T-helper 1 cell treated with Interleukin-12 subunit alpha and Interleukin-12 subunit beta and Interleukin-4 antibody, amounts not matched to agents 30 μg/mL and 1 μg/mL, for 36 hours (primary cell): ENCODE results near the gene DFFB.

ENCODE experiments used
- H3K27ac Mint-ChIP-seq: one replicate; pipeline ENCODE4 v1.8.0; 2021; ENCODE audit warnings: mild to moderate bottlenecking, mixed read lengths
- H3K27me3 Mint-ChIP-seq: one replicate; pipeline ENCODE4 v1.8.0; 2021; ENCODE audit warnings: low read depth, mixed read lengths
- H3K36me3 Mint-ChIP-seq: one replicate; pipeline ENCODE4 v1.8.0; 2021; ENCODE audit warnings: low read depth, mixed read lengths
- H3K4me1 Mint-ChIP-seq: one replicate; pipeline ENCODE4 v1.8.0; 2021; ENCODE audit warnings: low read depth, mixed read lengths
- H3K4me3 Mint-ChIP-seq: one replicate; pipeline ENCODE4 v1.8.0; 2021; ENCODE audit warnings: mild to moderate bottlenecking, moderate library complexity, mixed read lengths
- H3K9me3 Mint-ChIP-seq: one replicate; pipeline ENCODE4 v1.8.0; 2021; ENCODE audit warnings: mixed read lengths

The DFFB gene

GRCh38 chr1:3902571-3903091 lies 45.4 kb downstream of the DFFB start:
- Mint-ChIP-seq H3K27ac (peak overlapping the region; percentile 93), H3K27me3 (no peaks in the 10 kb centered on the region), H3K36me3 (peaks cover 10% of the 10 kb centered on the region), H3K4me1 (peaks cover 30% of the 10 kb centered on the region), H3K9me3 (peaks cover 13% of the 10 kb centered on the region), H3K4me3 (peak overlapping the region; percentile 65)

- H3K4me1 Mint-ChIP-seq: peaks cover 29% of the 10 kb centered on the region
- peak overlapping the region; percentile 93 for H3K27ac Mint-ChIP-seq
- peak overlapping the region; percentile 46 for H3K4me3 Mint-ChIP-seq
- H3K27me3 Mint-ChIP-seq: no peaks in the 10 kb centered on the region
- peaks cover 6% of the 10 kb centered on the region for H3K9me3 Mint-ChIP-seq
- peaks cover 5% of the 10 kb centered on the region for H3K36me3 Mint-ChIP-seq
These were observed 46.1 kb downstream of the DFFB start for GRCh38 chr1:3903141-3904005.

- Mint-ChIP-seq H3K27ac (peak overlapping the region; percentile 93), H3K27me3 (no peaks in the 10 kb centered on the region), H3K36me3 (no peaks in the 10 kb centered on the region), H3K9me3 (no peaks in the 10 kb centered on the region), H3K4me3 (peak overlapping the region; percentile 46), H3K4me1 (peaks cover 21% of the 10 kb centered on the region)
These were observed 46.9 kb downstream of the DFFB start for GRCh38 chr1:3904006-3904842.

- Mint-ChIP-seq H3K4me3 (no peak overlapping the region), H3K4me1 (peaks cover 17% of the 10 kb centered on the region), H3K9me3 (no peaks in the 10 kb centered on the region), H3K27ac (no peak overlapping the region), H3K27me3 (no peaks in the 10 kb centered on the region), H3K36me3 (no peaks in the 10 kb centered on the region)
These were observed 47.5 kb downstream of the DFFB start for GRCh38 chr1:3904843-3905185.

GRCh38 chr1:3905266-3905952 lies 48.1 kb downstream of the DFFB start:
- Mint-ChIP-seq H3K27me3 (no peaks in the 10 kb centered on the region), H3K36me3 (no peaks in the 10 kb centered on the region), H3K27ac (no peak overlapping the region)

GRCh38 chr1:3905953-3906671 lies 48.8 kb downstream of the DFFB start:
- peaks cover 17% of the 10 kb centered on the region for H3K4me1 Mint-ChIP-seq
- no peaks in the 10 kb centered on the region for H3K36me3 Mint-ChIP-seq
- H3K9me3 Mint-ChIP-seq: no peaks in the 10 kb centered on the region
- H3K4me3 Mint-ChIP-seq: no peak overlapping the region
- H3K27me3 Mint-ChIP-seq: no peaks in the 10 kb centered on the region
- no peak overlapping the region for H3K27ac Mint-ChIP-seq

More at GRCh38 chr1:3905266-3905952, 48.1 kb downstream of the DFFB start:
- Mint-ChIP-seq H3K9me3 (no peaks in the 10 kb centered on the region), H3K4me1 (peaks cover 17% of the 10 kb centered on the region), H3K4me3 (no peak overlapping the region)

GRCh38 chr1:3906672-3907020 lies 49.4 kb downstream of the DFFB start:
- Mint-ChIP-seq H3K27ac (no peak overlapping the region), H3K4me3 (no peak overlapping the region), H3K27me3 (no peaks in the 10 kb centered on the region), H3K36me3 (no peaks in the 10 kb centered on the region), H3K9me3 (no peaks in the 10 kb centered on the region), H3K4me1 (peaks cover 17% of the 10 kb centered on the region)

GRCh38 chr1:3907031-3907534 lies 49.8 kb downstream of the DFFB start:
- no peaks in the 10 kb centered on the region for H3K27me3 Mint-ChIP-seq
- no peaks in the 10 kb centered on the region for H3K36me3 Mint-ChIP-seq
- peaks cover 17% of the 10 kb centered on the region for H3K4me1 Mint-ChIP-seq
- H3K4me3 Mint-ChIP-seq: no peak overlapping the region
- H3K27ac Mint-ChIP-seq: no peak overlapping the region
- no peaks in the 10 kb centered on the region for H3K9me3 Mint-ChIP-seq

- H3K36me3 Mint-ChIP-seq: no peaks in the 10 kb centered on the region
- no peaks in the 10 kb centered on the region for H3K9me3 Mint-ChIP-seq
- no peaks in the 10 kb centered on the region for H3K27me3 Mint-ChIP-seq
- no peak overlapping the region for H3K27ac Mint-ChIP-seq
- peaks cover 12% of the 10 kb centered on the region for H3K4me1 Mint-ChIP-seq
- no peak overlapping the region for H3K4me3 Mint-ChIP-seq
These were observed 50.4 kb downstream of the DFFB start for GRCh38 chr1:3907621-3908165.

- no peaks in the 10 kb centered on the region for H3K9me3 Mint-ChIP-seq
- no peaks in the 10 kb centered on the region for H3K27me3 Mint-ChIP-seq
- no peaks in the 10 kb centered on the region for H3K4me1 Mint-ChIP-seq
- H3K4me3 Mint-ChIP-seq: no peak overlapping the region
- no peak overlapping the region for H3K27ac Mint-ChIP-seq
- no peaks in the 10 kb centered on the region for H3K36me3 Mint-ChIP-seq
These were observed 51.7 kb downstream of the DFFB start for GRCh38 chr1:3908886-3909517.

GRCh38 chr1:3909615-3910014 lies 52.3 kb downstream of the DFFB start:
- Mint-ChIP-seq H3K36me3 (no peaks in the 10 kb centered on the region), H3K9me3 (no peaks in the 10 kb centered on the region), H3K4me3 (no peak overlapping the region), H3K27me3 (no peaks in the 10 kb centered on the region), H3K27ac (no peak overlapping the region), H3K4me1 (no peaks in the 10 kb centered on the region)

GRCh38 chr1:3910049-3910731 lies 52.9 kb downstream of the DFFB start:
- no peak overlapping the region for H3K4me3 Mint-ChIP-seq
- no peaks in the 10 kb centered on the region for H3K4me1 Mint-ChIP-seq
- no peak overlapping the region for H3K27ac Mint-ChIP-seq
- H3K36me3 Mint-ChIP-seq: no peaks in the 10 kb centered on the region
- no peaks in the 10 kb centered on the region for H3K9me3 Mint-ChIP-seq
- no peaks in the 10 kb centered on the region for H3K27me3 Mint-ChIP-seq
